GM12891 (cell line): Measurements from ENCODE around the gene XAGE2.

Experiments used
- POLR2A ChIP-seq: IDR thresholded peaks from 2 replicates; pipeline ENCODE4 v1.6.1; 2011; ENCODE audit warnings: low read depth, low read length, control low read depth
- POLR2AphosphoS5 ChIP-seq: IDR thresholded peaks from 2 replicates; pipeline ENCODE4 v1.6.1; 2011; ENCODE audit warnings: low read depth, low read length, control low read depth

- TF ChIP-seq POLR2AphosphoS5 = no peak
- no peak for TF ChIP-seq POLR2A
Observed at GRCh38 chrX:52352551-52352950, 16.3 kb upstream of the XAGE2 start.
